Measurements from ENCODE around the gene TSPAN19. TPM values are rescaled to one million over a fixed set of nuclear protein-coding genes. Genes with fewer than 3 reads are reported as not detected.

Gene TSPAN19
- total RNA-seq, 1 experiment from 2014 or later = not detected

DNA sequence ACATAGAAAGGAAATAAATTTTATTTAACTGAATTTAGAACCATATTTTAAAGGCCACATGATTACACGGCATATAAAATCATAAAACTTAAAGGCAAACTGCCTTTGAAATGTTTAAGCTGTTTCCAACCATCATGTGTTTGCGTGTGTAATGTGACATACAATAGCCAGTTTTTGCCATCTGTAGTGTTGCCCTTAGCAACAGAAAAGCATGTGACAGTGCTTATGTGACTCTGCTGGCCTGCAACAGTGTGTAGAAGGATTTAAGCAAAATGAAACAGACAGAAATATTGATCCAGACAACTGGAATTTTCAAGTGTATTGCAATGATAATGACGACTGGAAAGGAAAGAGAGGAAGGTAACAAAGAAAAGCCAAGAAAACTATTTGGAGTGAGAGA, 49.5 kb downstream of the TSPAN19 start:
- Histone ChIP-seq H3K4me1 (replicated peaks; ENCODE audit: insufficient read depth) (no peaks in the 10 kb centered on the region), H2AFZ (no peak overlapping the region), H3K4me3 (no peak overlapping the region), H3K9me3 (ENCODE audit: insufficient read depth, low read depth) (no peaks in the 10 kb centered on the region), H3K9me2 (ENCODE audit: insufficient read depth) (no peaks in the 10 kb centered on the region), H3K36me3 (ENCODE audit: low read depth) (no peaks in the 10 kb centered on the region), H3K27me3 (ENCODE audit: insufficient read depth, low read depth) (no peaks in the 10 kb centered on the region), H3K27ac (no peak overlapping the region), H3F3A (ENCODE audit: insufficient read depth, low read depth) (no peaks in the 10 kb centered on the region), H3K4me2 (no peak overlapping the region), H4K20me1 (ENCODE audit: insufficient read depth) (no peaks in the 10 kb centered on the region), H3K79me2 (ENCODE audit: low read depth) (no peaks in the 10 kb centered on the region)
- no TSS peak for BruUV-seq (replicated peaks)
- TF ChIP-seq, protein P1, sequence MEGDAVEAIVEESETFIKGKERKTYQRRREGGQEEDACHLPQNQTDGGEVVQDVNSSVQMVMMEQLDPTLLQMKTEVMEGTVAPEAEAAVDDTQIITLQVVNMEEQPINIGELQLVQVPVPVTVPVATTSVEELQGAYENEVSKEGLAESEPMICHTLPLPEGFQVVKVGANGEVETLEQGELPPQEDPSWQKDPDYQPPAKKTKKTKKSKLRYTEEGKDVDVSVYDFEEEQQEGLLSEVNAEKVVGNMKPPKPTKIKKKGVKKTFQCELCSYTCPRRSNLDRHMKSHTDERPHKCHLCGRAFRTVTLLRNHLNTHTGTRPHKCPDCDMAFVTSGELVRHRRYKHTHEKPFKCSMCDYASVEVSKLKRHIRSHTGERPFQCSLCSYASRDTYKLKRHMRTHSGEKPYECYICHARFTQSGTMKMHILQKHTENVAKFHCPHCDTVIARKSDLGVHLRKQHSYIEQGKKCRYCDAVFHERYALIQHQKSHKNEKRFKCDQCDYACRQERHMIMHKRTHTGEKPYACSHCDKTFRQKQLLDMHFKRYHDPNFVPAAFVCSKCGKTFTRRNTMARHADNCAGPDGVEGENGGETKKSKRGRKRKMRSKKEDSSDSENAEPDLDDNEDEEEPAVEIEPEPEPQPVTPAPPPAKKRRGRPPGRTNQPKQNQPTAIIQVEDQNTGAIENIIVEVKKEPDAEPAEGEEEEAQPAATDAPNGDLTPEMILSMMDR (conservative IDR thresholded peaks at IDR 0.05) = no peak
- TF ChIP-seq EZH2 (IDR thresholded peaks at IDR 0.05; ENCODE audit: low read depth) = no peak
- intact Hi-C loops (cut with micrococcal nuclease; ENCODE audit: unreplicated experiment) = no loop called here
- DNase-seq = no peak
- ChIA-PET POLR2A (ENCODE audit: unreplicated experiment) (no interaction called here), CTCF (no interaction called here)

DNA sequence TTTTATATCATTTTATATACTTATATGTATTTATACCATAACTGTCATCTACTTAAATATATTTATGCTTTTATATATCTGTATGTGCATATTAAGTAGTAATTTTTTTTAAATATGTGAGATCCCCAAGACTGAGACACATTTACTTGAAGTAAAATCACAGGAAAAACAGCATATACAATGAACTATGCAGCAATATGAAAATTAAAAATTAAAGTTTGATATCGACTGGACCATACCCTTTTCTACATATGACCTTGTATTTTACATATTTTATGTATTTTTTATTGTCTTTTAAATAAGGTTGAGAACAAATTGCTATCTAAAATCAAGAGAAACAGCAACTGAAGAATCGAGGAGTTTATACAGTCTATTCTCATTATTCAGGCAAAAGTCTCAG, 50.0 kb downstream of the TSPAN19 start:
- intact Hi-C loops (cut with micrococcal nuclease; ENCODE audit: unreplicated experiment) = no loop called here
- Histone ChIP-seq H3F3A (ENCODE audit: insufficient read depth, low read depth) (no peaks in the 10 kb centered on the region), H4K20me1 (ENCODE audit: insufficient read depth) (no peaks in the 10 kb centered on the region), H2AFZ (no peak overlapping the region), H3K4me3 (no peak overlapping the region), H3K9me2 (ENCODE audit: insufficient read depth) (no peaks in the 10 kb centered on the region), H3K36me3 (ENCODE audit: low read depth) (no peaks in the 10 kb centered on the region), H3K4me2 (no peak overlapping the region), H3K79me2 (ENCODE audit: low read depth) (no peaks in the 10 kb centered on the region), H3K4me1 (replicated peaks; ENCODE audit: insufficient read depth) (no peaks in the 10 kb centered on the region), H3K9me3 (ENCODE audit: insufficient read depth, low read depth) (no peaks in the 10 kb centered on the region), H3K27ac (no peak overlapping the region), H3K27me3 (ENCODE audit: insufficient read depth, low read depth) (no peaks in the 10 kb centered on the region)
- ChIA-PET CTCF (no interaction called here), POLR2A (ENCODE audit: unreplicated experiment) (no interaction called here)
- TF ChIP-seq, protein P1 (conservative IDR thresholded peaks at IDR 0.05) = no peak
- TF ChIP-seq EZH2 (IDR thresholded peaks at IDR 0.05; ENCODE audit: low read depth) = no peak
- no peak for DNase-seq
- no TSS peak for BruUV-seq (replicated peaks)

DNA sequence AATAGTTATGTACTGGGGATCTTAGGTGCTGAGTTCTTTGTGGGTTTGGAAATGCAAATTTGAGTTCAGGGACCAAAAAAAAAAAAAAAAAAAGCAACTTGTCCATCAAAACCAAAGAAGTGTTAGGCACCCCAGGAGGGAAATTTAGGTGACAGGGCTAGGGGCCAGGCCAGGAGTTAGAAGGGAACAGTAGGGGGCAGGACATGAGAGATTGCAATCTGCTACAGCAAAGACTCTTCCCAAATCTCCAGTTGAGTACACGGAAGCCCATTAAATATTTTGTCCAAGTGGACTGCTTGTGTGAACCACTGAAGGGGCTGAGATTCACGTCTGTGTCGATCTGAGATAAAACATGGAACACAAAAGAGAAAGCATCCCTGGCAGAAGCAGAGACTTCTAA, 52.8 kb downstream of the TSPAN19 start:
- no peak overlapping the region for H3K4me2 ChIP-seq
- no peaks in the 10 kb centered on the region for H3K79me2 ChIP-seq (ENCODE audit: low read depth)
- no peak overlapping the region for H2AFZ ChIP-seq
- H3K9me2 ChIP-seq (ENCODE audit: insufficient read depth) = no peaks in the 10 kb centered on the region
- no peaks in the 10 kb centered on the region for H4K20me1 ChIP-seq (ENCODE audit: insufficient read depth)
- no peak overlapping the region for H3K27ac ChIP-seq
- H3K4me1 ChIP-seq (replicated peaks; ENCODE audit: insufficient read depth) = no peaks in the 10 kb centered on the region
- no peak for TF ChIP-seq EZH2 (IDR thresholded peaks at IDR 0.05; ENCODE audit: low read depth)
- ChIA-PET CTCF (no interaction called here), POLR2A (ENCODE audit: unreplicated experiment) (no interaction called here)
- H3K36me3 ChIP-seq (ENCODE audit: low read depth) = no peaks in the 10 kb centered on the region
- no peak overlapping the region for H3K4me3 ChIP-seq
- H3K9me3 ChIP-seq (ENCODE audit: insufficient read depth, low read depth) = no peaks in the 10 kb centered on the region
- no TSS peak for BruUV-seq (replicated peaks)
- DNase-seq = no peak
- intact Hi-C loops (cut with micrococcal nuclease; ENCODE audit: unreplicated experiment) = no loop called here
- no peaks in the 10 kb centered on the region for H3F3A ChIP-seq (ENCODE audit: insufficient read depth, low read depth)
- no peaks in the 10 kb centered on the region for H3K27me3 ChIP-seq (ENCODE audit: insufficient read depth, low read depth)

DNA sequence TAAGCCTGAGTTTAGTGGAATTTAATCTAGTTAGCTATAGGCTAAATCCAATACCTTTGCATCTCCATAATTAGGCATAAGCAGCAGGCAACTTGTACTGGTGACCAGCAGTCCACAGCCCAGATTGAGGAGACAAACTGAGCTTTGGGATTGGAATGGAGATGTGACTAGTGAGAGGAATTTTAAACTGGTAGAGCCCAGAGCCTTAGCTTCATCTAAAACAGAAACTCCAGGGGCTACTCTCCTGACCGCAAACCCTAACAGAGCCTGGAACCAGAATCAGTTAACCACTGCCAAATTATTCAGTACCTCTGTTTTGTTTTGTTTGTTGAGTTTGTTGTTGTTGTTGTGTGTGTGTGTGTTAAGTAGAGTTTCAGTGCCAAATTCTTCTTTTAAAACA, 53.2 kb downstream of the TSPAN19 start:
- intact Hi-C loops (cut with micrococcal nuclease; ENCODE audit: unreplicated experiment) = no loop called here
- ChIA-PET POLR2A (ENCODE audit: unreplicated experiment) (no interaction called here), CTCF (no interaction called here)
- H2AFZ ChIP-seq = no peak overlapping the region
- H3K27ac ChIP-seq = no peak overlapping the region
- BruUV-seq (replicated peaks) = no TSS peak
- H3K36me3 ChIP-seq (ENCODE audit: low read depth) = no peaks in the 10 kb centered on the region
- H3K4me1 ChIP-seq (replicated peaks; ENCODE audit: insufficient read depth) = no peaks in the 10 kb centered on the region
- no peaks in the 10 kb centered on the region for H3K27me3 ChIP-seq (ENCODE audit: insufficient read depth, low read depth)
- no peaks in the 10 kb centered on the region for H3K9me2 ChIP-seq (ENCODE audit: insufficient read depth)
- no peaks in the 10 kb centered on the region for H3K9me3 ChIP-seq (ENCODE audit: insufficient read depth, low read depth)
- H4K20me1 ChIP-seq (ENCODE audit: insufficient read depth) = no peaks in the 10 kb centered on the region
- H3K4me3 ChIP-seq = no peak overlapping the region
- H3K4me2 ChIP-seq = no peak overlapping the region
- H3K79me2 ChIP-seq (ENCODE audit: low read depth) = no peaks in the 10 kb centered on the region
- no peak for DNase-seq
- TF ChIP-seq, protein P1 (conservative IDR thresholded peaks at IDR 0.05) = no peak
- no peaks in the 10 kb centered on the region for H3F3A ChIP-seq (ENCODE audit: insufficient read depth, low read depth)

All from PC-9 (cell line).